ENCODE results near the gene ZNF608.
A peak's percentile ranks its signal among the peaks of the same experiment; 100 is the strongest.

ZNF608 gene

DNA sequence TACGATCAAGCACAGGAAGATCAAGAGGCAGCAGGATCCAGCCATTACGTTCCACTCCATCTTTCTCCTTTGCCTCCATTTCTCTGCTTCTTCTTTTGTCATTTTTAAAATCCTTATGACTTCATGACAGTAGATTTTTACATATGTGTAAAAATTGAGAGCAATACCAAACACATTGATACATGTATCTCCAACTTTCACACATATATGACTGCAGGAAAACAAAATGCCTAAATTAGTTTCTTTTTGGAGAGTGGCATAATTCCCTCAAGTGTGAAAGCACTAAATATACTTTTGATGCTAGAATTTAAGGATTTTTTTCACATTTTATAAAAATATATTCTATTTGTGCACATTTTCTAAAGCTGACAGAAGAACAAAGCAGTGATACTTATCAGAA, 8.6 kb upstream of the ZNF608 start:
- DNase-seq = no peak
- intact Hi-C loops (cut with DNase I) = loop anchor here (5.0 kb wide), 1 partner anchor 167 kb away; no protein-coding TSS in a partner anchor

DNA sequence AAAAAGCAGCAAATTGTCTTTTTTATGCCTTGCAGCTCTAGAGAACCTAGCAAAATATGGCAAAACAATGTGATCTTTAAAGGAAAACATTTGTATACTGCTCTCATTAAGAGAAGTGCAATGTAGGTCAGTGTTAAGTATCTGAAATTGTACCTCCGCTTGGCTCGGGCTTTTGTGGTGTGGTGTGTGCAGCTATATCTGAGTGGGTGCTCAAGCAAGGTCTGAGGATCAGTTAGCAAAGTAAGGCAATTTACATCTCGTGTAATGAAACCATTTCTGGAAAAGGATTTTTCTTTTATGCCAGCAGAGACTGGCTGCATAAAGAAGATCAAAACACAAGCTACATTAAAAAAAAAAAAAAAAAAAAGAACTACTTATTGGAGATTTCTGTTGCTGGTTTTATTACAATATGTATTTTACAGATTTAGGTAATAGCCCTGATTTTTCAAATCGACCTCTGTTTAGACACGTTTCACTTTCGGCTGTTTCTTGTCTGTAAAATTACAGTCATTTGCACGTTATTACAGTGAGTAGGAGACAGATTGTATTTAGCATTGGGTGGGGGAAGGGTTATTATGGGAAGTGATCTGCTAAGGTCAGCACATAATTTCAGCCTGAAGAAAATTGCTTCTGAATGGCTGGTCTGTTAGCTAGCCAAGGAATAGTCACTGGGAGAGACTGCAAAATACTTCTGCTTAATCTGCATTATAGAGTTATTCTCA, 7.9 kb upstream of the ZNF608 start:
- intact Hi-C loops (cut with DNase I) = no loop called here
- no peak for DNase-seq

GRCh38 chr5:124752854-124753720, 6.6 kb upstream of the ZNF608 start:
- intact Hi-C loops (cut with DNase I) = no loop called here

DNA sequence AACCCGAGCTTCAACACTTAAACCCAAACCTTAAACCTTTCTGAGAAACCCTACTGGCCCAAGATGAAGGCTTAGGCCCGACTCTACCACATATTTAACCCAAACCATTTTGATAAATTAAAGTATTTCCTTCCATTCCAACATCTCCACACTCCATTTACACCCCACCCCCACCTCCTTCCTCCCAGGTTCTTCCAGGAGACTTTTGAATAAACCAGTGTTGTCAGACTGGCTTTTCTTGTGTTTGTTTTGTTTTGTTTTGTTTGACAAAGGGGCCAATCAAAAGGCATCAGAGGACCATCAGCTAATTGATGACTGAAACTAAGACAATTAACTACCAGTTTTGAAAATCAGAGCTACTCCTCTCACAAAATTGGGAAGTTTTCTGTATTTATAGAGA, 4.6 kb upstream of the ZNF608 start:
- intact Hi-C loops (cut with DNase I) = no loop called here
- no peak for DNase-seq

More at GRCh38 chr5:124752854-124753720, 6.6 kb upstream of the ZNF608 start:
- no peak for DNase-seq

- peak; percentile 61 to 95 (median 86) for DNase-seq
- intact Hi-C loops (cut with DNase I) = loop anchor here (5.0 to 10.0 kb wide), 3 partner anchors 156 to 663 kb away; no protein-coding TSS in a partner anchor
These were observed 2.5 kb upstream of the ZNF608 start for GRCh38 chr5:124748687-124749594.

DNA sequence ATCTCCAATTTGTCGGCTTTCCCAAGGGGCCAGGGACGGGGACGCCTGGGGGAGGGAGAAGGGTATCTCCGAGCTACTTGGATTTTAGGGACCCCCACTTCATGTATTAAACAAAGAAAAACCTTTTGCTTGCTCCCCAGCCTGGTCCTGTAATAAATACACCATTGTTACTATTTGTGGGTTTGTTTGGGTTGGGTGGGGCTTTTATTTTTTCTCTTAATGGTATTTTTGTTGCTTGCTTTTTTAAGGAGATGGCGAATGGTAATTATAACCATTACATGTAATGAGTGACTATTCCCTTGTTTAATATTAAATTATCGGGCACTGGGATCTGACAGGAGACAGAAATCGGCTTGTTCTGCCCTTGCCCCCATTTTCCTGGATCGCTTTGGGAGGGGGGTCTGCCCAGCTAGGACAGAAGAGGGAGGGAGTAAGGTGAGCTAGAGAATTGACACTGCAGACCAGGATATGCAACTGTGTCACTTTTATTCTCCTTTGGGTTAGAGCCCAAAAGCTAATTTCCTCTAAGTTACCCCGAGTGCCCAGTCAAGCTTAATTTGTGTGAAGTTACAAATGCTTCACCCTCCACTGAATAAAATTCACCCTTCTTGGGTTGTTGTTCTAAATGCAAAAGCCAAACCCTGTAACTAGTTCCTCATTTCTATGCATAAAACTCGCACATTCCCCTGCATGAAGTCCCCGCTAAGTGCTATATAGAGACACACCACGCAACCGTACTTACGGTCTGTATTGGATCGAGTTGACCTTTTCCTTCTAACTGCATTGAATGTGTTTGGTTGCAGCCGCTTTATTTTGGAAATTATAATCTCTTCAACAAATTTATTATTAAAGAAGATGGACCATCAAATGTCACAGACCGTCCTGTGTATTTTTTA, 1.6 kb upstream of the ZNF608 start:
- intact Hi-C loops (cut with DNase I) = loop anchor here (5.0 to 10.0 kb wide), 3 partner anchors 157 to 664 kb away; no protein-coding TSS in a partner anchor
- peak in 4 of 42 donors; percentile 34 to 67 (median 39) for DNase-seq

DNA sequence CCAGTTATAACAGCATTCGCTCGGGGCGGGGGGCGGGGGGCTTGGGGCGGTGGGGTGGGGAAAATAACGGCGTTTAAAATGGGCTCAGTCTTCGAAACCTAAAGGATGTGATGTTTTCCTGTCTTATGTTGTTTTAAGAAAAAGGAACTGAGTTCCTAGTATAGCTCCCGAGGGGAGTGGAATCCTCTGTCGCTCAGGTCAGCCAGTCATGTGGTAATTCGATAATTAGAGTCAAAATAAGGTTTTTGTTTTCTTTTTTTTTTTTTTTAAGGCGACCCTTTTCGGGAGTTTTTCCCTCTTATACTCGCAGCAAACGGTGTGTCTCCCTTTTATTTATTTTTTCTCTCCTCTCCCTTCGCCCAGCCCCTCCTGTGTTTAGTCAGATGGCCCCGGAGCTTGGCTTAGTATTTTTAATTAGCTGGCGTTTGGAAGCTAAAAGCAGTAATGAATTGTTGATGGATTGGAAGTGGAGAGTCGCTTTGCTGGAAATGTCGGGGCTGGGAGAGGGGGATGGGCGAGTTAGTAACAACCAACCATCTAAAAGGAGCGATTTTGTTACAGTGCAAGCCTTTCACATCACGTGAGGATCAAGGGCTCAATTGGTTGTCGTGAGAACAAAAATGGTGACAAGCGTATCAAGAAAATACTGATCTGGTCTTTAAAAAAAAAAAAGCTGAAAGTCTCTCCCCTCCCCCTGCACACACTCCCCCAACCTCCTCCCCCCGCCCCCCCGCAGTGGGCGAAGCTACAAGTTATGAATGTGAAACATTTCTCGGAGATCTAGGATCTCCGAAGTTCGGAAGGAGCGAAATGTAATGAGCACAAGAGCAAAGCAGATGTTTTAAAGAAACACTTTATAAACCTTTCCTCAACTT, 714 bp upstream of the ZNF608 start:
- DNase-seq = peak; percentile 50 to 93 (median 80)
- intact Hi-C loops (cut with DNase I) = loop anchor here (5.0 to 10.0 kb wide), 3 partner anchors 158 to 665 kb away; no protein-coding TSS in a partner anchor

GRCh38 chr5:124745007-124745927, 1.2 kb downstream of the ZNF608 start:
- intact Hi-C loops (cut with DNase I) = loop anchor here (5.0 to 10.0 kb wide), 3 partner anchors 160 to 667 kb away; no protein-coding TSS in a partner anchor
- DNase-seq = no peak

- intact Hi-C loops (cut with DNase I) = loop anchor here (5.0 to 10.0 kb wide), 3 partner anchors 92 to 170 kb away; no protein-coding TSS in a partner anchor
These were observed 2.1 kb downstream of the ZNF608 start for GRCh38 chr5:124744170-124744971.

GRCh38 chr5:124743602-124744169, 2.8 kb downstream of the ZNF608 start:
- peak in 1 of 42 donors; percentile 52 for DNase-seq

More at GRCh38 chr5:124744170-124744971, 2.1 kb downstream of the ZNF608 start:
- peak; percentile 52 to 88 (median 72) for DNase-seq

DNA sequence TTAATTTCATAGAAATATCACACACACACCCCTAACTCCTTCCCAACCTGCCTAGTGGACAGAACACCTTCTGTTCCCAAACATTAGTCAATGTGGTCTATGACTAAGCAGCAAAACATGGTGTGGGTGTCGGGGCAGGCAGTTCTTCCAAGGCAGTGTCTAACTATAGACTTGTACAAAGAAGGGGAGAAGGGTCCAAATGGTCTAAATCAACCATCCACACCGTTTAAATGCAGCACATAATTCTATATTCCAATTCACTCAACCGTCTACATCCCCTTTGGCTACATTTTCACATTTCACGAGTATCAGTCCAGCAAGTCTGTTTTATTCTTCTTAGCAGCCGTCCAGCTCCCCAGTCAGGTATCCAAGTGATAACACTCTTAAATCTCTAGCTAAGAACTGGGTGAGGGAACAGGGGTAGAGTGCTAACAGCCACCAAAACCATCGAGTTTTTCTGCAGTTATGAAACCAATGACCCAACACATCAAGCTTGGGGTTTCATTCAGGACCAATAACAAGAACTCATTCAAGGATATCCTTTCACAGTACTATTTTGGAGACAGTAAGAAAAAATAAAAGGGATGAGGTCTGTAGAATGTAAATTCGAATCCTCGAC, 3.3 kb downstream of the ZNF608 start:
- intact Hi-C loops (cut with DNase I) = loop anchor here (5.0 to 10.0 kb wide), 3 partner anchors 91 to 168 kb away; no protein-coding TSS in a partner anchor
- peak in 2 of 42 donors; percentile 41 to 42 for DNase-seq

More at GRCh38 chr5:124743602-124744169, 2.8 kb downstream of the ZNF608 start:
- intact Hi-C loops (cut with DNase I) = loop anchor here (5.0 to 10.0 kb wide), 3 partner anchors 91 to 169 kb away; no protein-coding TSS in a partner anchor

GRCh38 chr5:124742521-124742920, 3.9 kb downstream of the ZNF608 start:
- no peak for DNase-seq
- intact Hi-C loops (cut with DNase I) = loop anchor here (5.0 to 10.0 kb wide), 3 partner anchors 90 to 168 kb away; no protein-coding TSS in a partner anchor

DNA sequence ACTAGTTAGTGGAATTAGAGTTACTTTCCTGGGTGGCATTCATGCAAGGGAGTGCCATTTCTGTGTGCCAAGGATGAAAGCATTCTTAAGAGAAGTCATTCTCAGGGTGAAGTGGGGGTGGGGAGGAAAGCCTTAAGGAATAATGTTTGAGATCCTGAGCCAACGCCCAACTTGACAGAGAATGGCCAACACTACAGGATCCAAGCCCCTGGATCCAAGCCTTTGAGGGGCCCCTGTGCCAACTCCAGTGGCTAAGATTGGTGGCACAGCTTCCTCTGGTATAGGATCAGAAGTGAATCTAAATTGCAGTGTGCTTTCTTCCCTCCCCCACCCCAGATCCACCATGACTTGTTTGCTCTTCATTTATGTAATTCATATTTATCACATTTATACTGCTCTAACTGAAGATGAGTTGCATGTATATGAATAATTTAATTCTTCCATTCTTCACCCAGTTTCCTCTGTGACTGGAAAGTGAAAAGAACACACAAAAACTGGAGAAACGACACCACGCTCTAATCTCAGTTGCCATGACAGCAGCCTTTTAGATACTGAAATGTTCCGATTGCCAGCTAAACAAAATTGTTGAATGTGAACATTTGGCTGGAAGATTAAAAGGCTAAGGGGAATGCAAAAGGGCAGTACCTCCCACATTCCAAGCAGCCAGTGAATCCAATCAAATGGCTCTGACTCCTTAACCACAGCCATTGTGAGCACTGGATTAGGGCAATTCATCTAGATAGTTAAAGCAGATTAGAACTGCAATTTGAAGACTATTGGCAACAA, 4.5 kb downstream of the ZNF608 start:
- intact Hi-C loops (cut with DNase I) = loop anchor here (5.0 to 10.0 kb wide), 3 partner anchors 90 to 167 kb away; no protein-coding TSS in a partner anchor
- DNase-seq = no peak
